ENCODE data around the gene ZKSCAN4.

Gene ZKSCAN4

DNA sequence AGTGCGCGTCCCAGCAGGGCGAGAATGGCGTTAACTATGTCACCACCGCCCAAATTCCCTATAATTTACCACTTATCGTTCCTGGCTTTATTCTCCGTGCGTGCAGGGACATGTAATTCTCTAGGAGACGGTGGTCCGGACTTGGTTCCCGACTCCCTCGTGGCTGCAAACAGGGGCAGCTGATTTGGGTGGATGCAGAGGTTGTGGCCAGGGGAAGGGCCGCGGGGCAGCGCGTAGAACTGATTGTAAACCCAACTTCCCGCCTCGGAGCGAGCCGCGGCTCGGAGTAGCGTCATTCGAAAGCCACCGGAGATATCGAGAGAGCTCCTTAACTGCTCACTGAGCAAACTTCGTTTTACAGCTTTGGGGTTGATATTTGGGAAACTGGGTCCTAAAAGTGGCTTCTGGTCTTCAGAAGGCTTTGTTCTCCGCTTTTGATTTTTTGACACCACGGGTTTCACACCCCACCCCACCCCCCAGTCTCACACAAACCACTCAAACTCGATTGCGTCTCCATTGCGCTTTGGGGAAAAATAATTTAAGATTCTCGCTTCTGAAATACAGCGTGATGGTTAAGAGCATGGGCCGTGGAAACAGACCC, 44.5 kb downstream of the ZKSCAN4 start:
- DNase-seq: no peak

DNA sequence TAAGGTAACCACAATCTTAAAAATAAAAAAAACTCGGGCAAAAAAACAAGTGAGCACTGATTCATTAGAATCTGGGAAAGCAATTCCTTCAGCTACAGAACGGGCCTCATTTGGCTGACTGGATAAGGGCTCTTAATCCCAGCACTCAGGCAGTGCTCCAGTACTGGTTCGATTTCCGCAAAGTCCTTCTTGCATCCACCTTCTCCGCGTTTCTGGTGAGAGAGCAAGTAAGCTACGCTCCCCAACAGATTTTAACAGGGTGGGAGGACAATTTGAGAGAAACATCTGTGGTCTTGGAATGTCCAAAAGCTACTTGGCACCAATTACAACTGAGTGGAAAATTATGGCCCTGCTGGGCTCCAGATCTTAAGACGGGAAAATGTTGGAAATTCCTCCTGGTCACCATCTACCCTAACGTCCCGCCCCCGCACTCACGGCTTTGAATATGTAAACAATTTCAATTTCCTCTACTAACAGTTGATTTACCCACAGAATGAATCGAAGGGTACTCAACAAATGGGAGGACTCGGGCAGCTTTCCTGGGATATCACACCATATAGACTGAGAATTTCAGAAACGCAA, 45.0 kb downstream of the ZKSCAN4 start:
- no peak for DNase-seq

GRCh38 chr6:28206527-28206926, 45.5 kb downstream of the ZKSCAN4 start:
- no peak for DNase-seq

GRCh38 chr6:28205879-28206278, 46.2 kb downstream of the ZKSCAN4 start:
- no peak for DNase-seq

GRCh38 chr6:28203201-28203600, 48.9 kb downstream of the ZKSCAN4 start:
- DNase-seq: no peak

GRCh38 chr6:28200020-28200419, 52.0 kb downstream of the ZKSCAN4 start:
- no peak for DNase-seq

Measured in NCI-H1048 (cell line).